HG03457 (cell line): ENCODE measurements around the gene ZFP92.

Source experiments
- ATAC-seq: cut with Tn5 transposase; IDR thresholded peaks from one replicate; pipeline ENCODE4 v1.9.1; 2021; ENCODE audit warnings: moderate number of reproducible peaks; ENCODE audit not compliant: unreplicated experiment

Gene ZFP92

DNA sequence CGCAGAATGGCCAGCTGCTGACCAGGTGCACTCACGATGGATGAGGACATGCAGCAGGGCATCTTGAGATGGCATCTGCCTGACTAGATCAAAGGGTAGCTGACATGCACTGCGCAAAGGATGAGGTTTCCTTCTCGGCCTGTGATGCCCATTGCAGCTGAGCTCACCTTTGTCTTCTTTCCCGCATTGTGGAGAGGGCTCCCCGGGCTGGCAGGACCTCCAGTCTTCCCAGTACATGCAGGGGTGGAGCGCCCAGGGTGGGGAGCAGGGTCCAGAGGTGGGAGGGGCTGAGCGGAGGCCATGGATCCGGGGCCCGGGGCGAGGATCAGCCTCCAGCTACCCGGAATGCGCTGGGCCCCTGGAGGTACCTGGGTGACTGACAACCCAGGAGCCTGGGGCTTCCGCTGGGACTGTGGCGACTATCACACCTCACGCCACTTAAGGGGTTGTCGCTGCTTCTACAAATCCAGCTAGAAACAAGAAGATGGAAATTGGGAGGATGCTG is 22.6 kb downstream of the ZFP92 start:
- ATAC-seq = no peak

DNA sequence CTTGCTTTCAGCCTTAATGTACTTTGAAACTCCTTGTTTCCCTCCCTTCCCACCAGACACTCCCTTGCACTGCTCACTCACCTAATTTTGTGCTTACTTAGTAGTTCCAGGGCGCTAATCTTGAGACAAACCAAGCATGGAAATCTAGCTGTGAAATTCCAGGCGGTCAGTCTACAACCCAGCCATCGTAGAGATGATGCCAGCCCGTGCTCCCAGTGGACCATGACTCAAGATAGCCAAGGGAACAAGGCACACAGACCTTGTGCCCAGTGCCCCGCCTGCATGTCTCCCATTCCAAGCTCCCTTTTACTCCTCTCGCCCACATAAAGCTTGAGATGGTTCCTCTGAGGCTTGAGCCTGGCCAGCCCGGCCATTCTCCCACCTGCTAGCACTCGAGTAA is 23.5 kb downstream of the ZFP92 start:
- no peak for ATAC-seq

DNA sequence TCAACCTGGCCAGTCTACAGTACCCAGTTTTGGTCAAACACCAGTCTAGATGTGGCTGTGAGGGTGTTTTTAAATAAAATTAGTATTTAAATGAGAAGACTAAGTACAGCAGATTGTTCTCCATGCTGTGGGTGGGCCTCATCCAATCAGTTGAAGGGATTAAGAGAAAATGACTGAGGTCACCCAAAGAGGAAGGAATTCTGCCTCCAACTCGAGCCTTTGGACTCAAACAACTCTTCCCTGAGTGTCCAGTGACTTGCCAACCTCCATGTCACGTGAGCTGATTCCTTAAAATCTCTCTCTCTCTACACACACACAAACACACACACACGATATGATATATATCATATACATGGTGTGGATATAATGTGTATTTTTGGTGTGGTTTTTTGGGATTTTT is 24.6 kb downstream of the ZFP92 start:
- no peak for ATAC-seq

DNA sequence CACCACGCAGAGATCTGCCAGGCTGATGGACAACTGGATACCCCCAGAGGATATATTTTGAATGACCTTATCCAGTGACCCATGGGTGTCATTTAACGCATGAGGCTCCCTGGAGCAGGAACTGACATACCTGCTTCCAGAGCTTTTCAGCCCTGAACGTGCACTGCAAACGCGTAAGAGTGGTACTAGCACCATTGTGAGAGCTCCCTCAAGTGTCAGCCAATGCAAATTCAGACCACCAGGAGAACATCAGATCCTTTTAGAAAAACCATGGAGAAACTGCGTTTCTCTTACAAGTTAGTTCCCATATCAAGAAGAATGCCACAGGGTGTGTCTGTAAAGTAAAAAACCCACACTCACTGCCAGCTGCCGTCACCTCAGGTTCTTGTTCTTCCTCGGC is 27.3 kb downstream of the ZFP92 start:
- ATAC-seq = no peak

DNA sequence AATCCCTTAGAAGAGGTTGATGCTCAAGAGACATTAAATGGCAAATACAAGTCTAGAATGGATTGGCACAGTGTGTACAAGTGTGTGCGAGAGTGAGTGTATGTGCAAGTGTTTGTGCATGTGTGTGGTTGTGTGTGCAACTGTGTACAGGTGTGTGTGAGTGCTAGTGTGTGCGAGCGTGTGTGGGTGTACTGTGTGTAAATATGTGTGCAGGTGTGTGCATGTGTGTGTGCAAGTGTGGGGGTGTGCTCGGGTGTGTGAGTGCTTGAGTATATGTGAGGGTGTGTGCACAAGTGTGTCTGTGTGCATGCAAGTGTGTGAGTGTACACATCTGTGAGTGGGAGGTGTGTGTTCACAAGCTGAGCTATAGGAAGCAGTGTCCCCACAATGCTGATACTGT is 28.7 kb downstream of the ZFP92 start:
- ATAC-seq = no peak

DNA sequence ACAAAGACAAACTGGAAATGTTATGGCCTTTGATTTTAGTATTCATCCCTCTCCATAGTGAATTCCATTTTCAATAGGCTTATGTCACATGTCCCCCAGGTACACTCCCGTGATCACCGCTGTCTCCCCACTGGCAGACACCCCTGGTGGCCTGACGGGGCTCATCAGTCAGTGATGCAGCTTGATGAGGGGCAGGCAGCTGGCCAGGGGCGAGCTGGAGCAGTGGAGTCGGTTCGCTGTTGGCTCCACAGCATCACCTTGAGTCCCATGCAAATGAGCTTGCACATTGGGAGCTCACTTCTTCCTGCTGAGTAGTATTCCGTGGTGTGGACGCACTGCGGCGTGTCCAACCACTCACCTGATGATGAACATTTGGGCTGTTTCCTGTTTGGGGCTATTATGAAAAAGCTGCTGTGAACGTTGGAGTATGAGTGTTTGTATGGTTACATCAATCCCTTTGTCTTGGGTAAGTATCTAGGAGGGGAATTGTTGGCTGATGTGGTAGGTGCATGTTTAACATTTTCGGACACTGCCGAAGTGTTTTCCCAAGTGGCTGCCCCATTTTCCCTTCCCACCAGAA is 29.4 kb downstream of the ZFP92 start:
- no peak for ATAC-seq

DNA sequence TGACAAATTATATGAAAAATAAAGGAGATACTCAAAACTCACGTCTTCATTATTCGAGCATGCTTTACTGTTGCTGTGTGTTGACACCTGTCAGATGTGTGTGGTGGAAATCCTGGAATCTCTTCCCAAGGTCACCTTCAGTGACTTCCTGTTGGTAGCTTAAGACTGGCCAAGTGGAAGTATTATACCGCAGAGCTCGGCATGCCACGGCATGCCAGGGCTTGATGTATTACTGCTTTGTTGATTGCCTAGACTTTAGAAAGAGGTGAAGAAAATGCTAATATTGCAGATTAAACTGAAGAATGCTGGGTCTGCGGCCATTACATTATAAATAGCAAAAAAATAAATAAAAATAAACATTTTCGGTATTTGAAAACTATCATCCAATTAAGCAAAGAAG is 30.0 kb downstream of the ZFP92 start:
- no peak for ATAC-seq

DNA sequence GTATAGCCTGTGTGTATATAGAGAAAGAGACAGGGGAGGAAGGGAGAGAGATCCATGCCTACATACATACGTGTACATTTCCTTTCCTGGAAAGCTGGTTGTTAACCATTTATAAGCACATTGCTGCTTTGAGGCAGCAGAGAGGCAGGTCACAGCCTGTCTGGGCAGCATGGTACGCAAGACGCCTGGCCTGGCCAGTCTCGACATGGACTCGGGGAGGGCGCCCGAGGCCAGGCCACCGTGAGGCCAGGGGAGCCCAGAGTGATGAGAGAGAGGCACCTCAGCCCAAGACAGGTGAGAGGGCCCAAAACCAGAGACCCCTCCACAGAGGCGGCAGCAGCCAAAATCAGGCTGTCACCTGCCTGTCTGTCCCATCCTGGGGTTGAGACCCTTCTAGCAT is 30.7 kb downstream of the ZFP92 start:
- no peak for ATAC-seq

DNA sequence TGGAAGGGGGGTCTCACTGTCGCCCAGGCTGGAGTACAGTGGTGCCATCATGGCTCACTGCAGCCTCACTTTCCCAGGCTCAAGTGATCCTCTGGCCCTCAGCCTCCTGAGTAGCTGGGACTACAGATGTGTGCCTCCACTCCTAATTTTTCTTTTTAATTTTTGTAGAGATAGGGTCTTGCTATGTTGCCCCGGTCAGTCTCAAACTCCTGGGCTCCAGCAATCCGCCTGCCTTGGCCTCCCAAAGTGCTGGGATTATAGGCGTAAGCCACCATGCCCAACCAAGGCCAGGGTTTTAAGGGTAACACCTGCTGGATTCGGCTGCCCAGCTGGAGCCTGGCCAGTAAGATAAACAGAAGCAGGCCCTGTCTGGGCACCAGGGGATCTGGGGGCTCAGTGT is 31.2 kb downstream of the ZFP92 start:
- no peak for ATAC-seq

DNA sequence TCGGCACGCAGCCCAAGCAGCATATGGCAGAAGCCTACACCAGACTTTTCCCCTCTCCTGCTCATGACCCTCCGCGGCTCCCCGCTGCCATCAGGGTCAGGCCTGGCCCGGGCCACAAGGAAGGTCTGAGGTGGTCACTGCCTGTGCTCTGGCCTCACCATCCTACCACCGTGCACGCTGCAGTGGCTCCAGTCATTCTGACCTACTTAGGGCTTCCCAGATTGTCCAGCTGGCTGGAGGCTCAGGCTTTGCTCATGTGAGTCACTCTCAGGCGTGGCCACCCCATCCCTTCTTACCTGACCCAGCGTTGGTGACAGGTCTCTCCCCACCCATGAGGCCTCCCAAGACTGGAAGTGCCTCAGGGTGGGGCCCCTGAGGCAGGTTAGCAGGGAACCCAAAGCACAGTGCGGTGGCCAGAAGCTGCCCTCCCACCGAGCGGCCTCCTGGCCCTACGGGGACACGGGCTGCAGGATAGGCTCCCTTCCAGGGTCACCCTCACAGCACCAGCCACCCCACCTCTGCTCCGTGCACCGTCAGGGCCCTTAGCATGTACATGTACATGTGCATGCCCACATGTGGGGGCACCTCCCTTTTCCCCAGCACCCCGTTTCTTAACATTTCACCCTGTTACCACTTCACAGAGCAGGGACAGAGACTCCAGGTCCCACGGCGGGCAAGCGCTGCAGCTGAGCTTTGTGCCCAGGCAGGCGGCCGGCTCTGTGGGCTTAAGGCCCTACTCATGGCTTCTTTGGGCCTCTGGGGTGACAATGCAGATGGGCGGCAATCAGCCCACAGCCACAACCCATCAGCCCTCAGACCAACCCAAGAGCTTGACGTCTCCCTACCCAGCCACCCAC is 32.4 kb downstream of the ZFP92 start:
- ATAC-seq = no peak

DNA sequence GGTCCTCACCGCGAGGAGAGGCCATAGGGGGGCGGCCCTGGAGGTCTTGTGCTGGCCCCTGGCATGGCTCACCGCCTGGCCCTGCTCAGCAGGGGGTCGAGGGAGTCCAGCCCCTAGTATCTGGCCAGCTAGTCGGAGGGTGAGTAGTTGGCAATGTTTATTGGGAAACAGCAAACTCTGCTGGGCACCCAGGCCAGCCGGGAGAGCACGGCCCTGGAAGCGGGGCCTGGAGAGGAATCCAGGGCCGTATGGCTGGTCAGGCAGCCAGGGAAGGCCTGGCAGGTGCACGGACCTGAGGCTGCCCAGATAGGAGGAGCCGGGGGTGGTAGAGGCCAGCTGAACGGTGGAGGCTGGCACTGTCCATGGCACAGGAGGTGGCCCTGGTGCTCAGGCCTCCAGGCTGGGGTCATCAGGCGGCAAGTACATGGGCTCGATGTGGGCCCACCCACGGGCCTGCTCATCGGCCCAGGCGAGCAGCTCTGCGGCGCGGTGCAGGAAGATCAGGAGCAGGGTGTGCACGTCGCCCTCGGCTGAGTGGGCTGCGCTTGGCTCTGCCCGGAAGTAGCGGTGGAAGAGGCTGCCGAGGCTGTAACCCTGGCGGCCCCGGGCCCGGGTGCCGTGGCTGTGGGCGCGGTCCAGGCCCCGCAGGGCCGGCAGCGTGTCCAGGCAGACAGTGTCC is 33.2 kb downstream of the ZFP92 start:
- ATAC-seq = no peak

DNA sequence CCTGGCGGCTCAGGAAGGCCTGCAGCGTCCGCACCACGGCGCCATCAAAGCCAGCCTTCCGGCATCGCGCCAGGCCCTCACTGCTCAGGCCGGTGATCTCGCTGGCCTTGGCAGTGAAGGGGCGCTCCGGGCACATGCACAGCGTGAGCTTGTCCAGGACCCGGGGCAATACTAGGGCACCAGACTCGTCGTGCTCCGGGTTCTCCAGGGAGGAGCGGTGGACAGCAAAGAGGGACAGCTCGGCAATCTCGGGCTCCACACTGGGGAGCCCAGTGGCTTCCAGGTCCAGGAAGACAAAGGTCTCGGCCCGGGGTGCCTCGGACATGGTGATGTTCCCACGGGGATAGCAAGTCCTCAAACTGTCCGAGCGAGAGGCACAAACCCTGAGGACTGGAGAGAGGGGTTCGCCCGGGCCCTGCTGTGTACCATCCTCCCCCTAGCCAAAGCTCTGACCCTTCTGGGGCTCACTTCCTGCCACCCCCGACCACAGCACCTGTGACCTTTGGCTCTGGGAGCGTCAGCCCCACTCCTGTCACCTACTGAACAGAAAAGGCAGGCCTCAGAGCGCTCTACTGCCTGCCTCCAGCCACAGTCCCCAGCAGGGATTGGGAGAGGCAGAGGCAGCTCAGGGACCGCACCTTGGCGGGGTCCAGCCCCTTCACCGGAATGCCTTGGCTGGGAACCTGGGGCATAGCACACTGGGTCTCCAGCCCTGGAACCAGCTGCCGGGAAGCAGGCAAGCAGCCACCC is 34.0 kb downstream of the ZFP92 start:
- no peak for ATAC-seq

DNA sequence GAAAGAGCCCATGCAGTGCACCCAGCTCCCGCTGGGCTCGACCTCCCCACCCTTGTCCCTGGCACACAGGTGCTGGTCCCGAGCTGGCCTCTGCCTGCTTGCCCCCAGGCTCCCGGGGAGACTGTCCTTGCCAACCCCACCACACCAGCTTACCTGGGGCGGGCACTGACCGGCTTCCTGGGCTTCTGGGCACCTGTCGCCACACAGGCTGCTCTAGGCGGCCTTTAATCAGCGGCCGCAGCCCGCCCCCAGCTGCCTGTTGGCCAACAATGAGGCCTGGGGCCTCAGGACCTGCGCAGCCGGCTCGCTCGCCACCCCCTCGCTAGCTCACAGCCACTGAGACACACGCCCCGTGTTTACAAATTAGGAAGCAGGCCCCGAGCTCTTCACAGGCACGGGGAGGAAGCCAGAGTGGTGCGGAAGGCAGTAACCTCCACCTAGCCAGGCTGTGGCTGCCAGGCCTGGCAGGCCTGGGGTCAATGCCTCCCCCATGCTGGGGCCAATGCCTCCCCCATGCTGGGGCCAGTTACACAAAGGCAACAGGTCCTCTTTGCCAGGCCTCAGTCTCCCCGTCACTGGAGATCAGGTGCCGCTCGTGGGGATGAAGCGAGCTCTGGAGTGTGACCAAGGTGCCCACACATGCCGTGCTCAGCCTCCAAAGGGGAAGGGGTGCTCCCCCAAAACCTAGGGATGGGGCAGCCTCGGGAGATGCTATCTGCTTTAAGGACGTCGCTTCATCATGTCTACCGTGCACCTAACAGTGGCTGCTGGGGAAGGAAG is 34.8 kb downstream of the ZFP92 start, which contains the start of gene TREX2:
Gene TREX2, minus strand, starts transcription at position 201 of the 780 bp plus-strand sequence. CDS start 626 bp downstream, outside the sequence.
- ATAC-seq = no peak

DNA sequence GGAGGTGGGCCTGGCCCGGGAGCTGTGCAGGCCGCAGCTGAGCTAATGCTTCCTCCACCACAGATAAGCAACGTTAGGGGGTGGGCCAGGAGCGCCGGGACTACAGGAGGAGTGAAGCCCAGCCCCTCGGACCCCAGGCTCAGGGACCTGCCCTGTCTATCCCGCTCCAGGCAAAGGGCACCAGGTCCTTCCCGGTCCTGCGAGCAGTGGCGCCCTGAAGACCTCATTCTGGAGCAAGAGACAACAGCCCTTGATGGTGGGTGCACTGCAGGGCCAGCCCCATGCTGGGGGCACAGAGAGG is 35.3 kb downstream of the ZFP92 start:
- no peak for ATAC-seq

DNA sequence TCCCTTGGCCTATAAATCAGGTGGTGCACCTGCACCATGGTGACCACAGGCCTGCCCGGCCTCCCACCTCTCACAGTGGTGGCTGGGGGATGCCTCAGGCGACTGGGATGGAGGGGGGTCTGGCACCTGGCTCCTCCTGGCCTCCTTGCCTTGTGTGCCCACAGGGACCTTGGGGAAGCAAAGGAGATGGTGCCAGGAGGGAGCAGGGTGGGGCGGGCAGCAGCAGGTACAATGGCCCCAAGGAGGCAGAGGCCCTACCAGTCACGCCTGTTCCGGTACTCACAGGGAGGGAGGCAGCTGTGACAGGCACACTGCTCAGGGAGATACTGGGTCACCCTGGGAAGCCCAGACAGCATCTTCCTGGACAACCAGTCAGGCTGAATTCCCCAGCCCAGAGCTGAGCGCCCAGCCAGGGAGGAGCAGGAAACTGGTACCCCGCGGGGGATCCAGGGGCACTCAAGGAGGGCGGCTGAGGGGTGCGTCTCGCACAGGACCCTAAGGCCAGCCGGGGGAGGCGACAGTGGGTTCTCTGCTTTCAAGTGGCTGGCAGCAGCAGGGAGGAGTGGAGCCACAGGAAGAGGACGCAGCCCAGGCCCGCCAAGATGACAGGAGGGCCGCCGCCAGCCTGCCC is 35.8 kb downstream of the ZFP92 start:
- ATAC-seq = no peak

DNA sequence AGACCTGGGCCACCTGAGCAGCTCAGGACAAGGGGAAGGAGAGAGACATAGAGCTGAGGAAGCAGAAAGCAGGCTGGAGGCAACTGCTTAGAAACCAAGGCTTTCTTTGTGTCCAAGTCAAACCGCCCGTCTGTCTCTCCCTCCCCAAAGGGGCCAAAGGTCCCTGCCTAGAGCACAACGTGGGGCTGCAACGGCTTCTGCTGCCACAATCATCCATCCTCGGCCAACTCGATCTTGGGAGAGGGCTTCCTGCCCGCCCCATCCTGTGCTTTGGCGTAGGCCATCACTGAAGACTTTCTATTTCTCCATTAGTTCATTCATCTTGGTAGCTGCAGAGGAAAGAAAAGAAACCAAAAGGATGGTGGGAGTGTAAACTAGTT is 36.3 kb downstream of the ZFP92 start:
- ATAC-seq = no peak

DNA sequence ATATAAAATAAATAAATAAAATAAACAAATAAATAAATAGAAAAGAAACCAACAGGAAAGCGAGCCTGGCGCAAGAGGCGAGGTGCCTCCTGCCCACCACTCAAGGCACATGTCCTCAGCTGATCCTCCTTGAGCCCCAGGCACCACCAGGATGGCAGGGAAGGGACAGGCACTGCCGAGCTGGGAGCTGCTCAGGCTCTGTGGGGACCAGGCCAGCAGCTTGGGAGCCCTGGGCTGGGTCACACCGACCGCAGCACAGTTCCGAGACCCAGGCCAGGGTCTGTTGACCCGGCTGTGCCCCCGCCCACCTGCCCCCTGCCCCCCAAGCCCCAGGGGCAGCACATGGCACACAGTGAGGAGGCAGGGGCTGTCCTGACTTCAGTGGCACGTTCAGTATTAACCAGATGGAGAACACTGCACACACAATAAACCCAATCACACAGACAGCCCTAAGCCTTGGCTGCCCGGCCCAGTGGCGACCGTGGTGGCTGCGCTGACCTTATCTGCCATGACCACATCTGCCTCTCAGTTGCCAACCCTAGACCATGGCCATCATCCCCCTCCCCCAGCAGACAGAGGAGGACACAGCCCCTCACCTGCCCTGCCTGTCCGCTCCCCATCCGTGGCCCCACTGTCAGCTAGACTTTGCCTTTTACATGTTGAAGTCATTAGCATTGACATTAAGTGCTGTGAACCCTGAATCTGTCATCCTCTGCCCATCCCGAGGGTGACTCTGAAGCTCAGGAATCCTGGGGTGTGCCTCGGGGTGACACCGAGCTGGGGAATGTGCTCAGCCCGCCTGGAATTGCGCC is 37.5 kb downstream of the ZFP92 start:
- ATAC-seq = no peak

DNA sequence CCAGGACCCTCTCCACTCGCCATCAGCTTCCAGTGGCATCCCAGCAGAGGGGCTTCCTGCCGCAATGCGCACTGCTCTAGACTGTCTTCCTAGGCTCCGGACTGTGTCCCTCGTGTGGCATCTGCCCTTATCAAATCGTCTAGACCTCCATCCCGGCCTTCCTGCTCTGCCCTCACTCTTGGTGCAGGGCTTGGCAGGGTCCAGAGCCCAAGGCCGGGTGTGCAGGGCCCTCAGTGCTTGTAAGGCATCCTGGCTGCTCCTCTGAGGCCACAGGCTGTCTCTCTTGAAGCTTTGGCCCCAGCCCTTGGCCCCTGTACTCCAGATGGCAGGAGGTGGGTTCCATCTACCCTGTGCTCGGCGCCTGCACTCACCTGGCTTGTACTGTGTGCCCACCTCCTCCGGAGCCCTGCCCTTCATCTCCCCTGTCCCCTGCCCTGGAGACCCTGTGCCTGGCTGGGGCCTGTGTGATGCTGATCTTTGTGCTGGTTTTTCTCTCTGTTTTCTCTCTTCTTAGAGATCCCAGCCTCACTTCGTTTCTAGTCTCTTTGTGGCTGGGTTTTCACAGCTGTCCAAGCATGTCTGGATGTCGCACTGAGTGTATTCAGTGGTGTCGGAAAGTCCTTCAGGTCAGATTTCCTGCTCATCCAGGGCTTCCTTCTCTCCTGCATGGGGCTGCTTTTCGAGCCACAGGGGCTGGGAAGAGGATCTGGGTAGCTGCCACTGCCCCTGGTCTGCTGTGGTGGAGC is 38.3 kb downstream of the ZFP92 start:
- ATAC-seq = no peak
